Gastrocnemius medialis (tissue), 4 donors: ENCODE measurements around the gene SLC5A11.

Experiments used
- CTCF ChIP-seq, 5 experiments: fragments of 450-650 bp in 3 of 5; fragments of 200-600 bp in 2 of 5; sonication (generic) in 2 of 5; IDR thresholded peaks in 4 of 5; conservative IDR thresholded peaks in 1 of 5; 1 replicate in 4 of 5; 2 replicates in 1 of 5; pipeline ENCODE4 v1.5.1; 2016 to 2019; ENCODE audit warnings: antibody characterized with exemption in 5 of 5, mild to moderate bottlenecking in 3 of 5, moderate library complexity in 3 of 5
- POLR2A ChIP-seq, 2 donors: fragments of 450-650 bp; IDR thresholded peaks; one replicate each; pipeline ENCODE4 v1.6.1; 2017; ENCODE audit warnings: antibody characterized with exemption in 2 of 2, mild to moderate bottlenecking in 2 of 2, moderate library complexity in 2 of 2

- no peak for TF ChIP-seq CTCF (IDR thresholded peaks at IDR 0.05 in 4 of 5, conservative IDR thresholded peaks at IDR 0.05 in 1 of 5)
- TF ChIP-seq POLR2A (IDR thresholded peaks at IDR 0.05) = no peak
Observed at GRCh38 chr16:24837969-24838368, 7.8 kb upstream of the SLC5A11 start.
